HG03039 (cell line): ENCODE data around the gene VANGL1.
"Not testable (repeated sequence)": the region's sequence is repeated elsewhere in the genome, so short reads cannot be mapped to it uniquely, and the experiment has no call there.

ENCODE experiments used
- ATAC-seq: cut with Tn5 transposase; IDR thresholded peaks from one replicate; pipeline ENCODE4 v1.9.1; 2021; ENCODE audit warnings: mild to moderate bottlenecking, moderate library complexity; ENCODE audit not compliant: unreplicated experiment

VANGL1 gene

GRCh38 chr1:115641762-115642167 is at the start of gene VANGL1:
Gene VANGL1 (plus strand): TSS chr1:115641970. CDS start chr1:115651414, 9,444 bp downstream.
- ATAC-seq, result peak; percentile 60

- ATAC-seq, result no peak
Observed at GRCh38 chr1:115592264-115592663, 49.5 kb upstream of the VANGL1 start.

- ATAC-seq, result no peak
Observed at GRCh38 chr1:115593365-115594259, 48.2 kb upstream of the VANGL1 start.

- no peak for ATAC-seq
Observed at GRCh38 chr1:115594600-115594999, 47.2 kb upstream of the VANGL1 start.

GRCh38 chr1:115595279-115596079 is 46.3 kb upstream of the VANGL1 start:
- ATAC-seq, result peak; percentile 78

- no peak for ATAC-seq
Observed at GRCh38 chr1:115596080-115596780, 45.5 kb upstream of the VANGL1 start.

GRCh38 chr1:115604508-115604907 is 37.3 kb upstream of the VANGL1 start:
- no peak for ATAC-seq

GRCh38 chr1:115606305-115606704 is 35.5 kb upstream of the VANGL1 start:
- ATAC-seq, result no peak

GRCh38 chr1:115609021-115609420 is 32.7 kb upstream of the VANGL1 start:
- no peak for ATAC-seq

GRCh38 chr1:115613767-115614166 is 28.0 kb upstream of the VANGL1 start:
- ATAC-seq, result no peak

- no peak for ATAC-seq
Observed at GRCh38 chr1:115620453-115620852, 21.3 kb upstream of the VANGL1 start.

- no peak for ATAC-seq
Observed at GRCh38 chr1:115620950-115621349, 20.8 kb upstream of the VANGL1 start.

- ATAC-seq, result no peak
Observed at GRCh38 chr1:115624859-115625258, 16.9 kb upstream of the VANGL1 start.

GRCh38 chr1:115630342-115630741 is 11.4 kb upstream of the VANGL1 start:
- ATAC-seq, result no peak

- ATAC-seq, result no peak
Observed at GRCh38 chr1:115632251-115633026, 9.3 kb upstream of the VANGL1 start.

- not testable (repeated sequence) for ATAC-seq
Observed at GRCh38 chr1:115633606-115634005, 8.2 kb upstream of the VANGL1 start.

GRCh38 chr1:115637247-115637646 is 4.5 kb upstream of the VANGL1 start:
- not testable (repeated sequence) for ATAC-seq

GRCh38 chr1:115640384-115640783 is 1.4 kb upstream of the VANGL1 start:
- ATAC-seq, result no peak

GRCh38 chr1:115642168-115643072 is 650 bp downstream of the VANGL1 start:
- ATAC-seq, result peak; percentile 59
